PC-9 (cell line): ENCODE data around the gene CLK4. TPM values are rescaled to one million over a fixed set of nuclear protein-coding genes. Genes with fewer than 3 reads are reported as not detected.

ENCODE experiments used
- BruUV-seq: library from RNA; stranded (reverse); fragments of 400-500 nt; replicated peaks from 2 replicates; lab custom pipeline; 2021; lab: Mats Ljungman, UMichigan
- CTCF ChIA-PET: fragments of 300-600 bp; sonication (Branson Sonifier 250); formaldehyde crosslinking; loops from one replicate; lab custom pipeline; 2022; ENCODE audit warnings: antibody characterized with exemption; lab: Charles Lee
- POLR2A ChIA-PET: fragments of 300-600 bp; sonication (Branson Sonifier 250); formaldehyde crosslinking; loops from one replicate; lab custom pipeline; 2022; ENCODE audit warnings: antibody characterized with exemption; ENCODE audit not compliant: unreplicated experiment; lab: Charles Lee
- DNase-seq, 2 experiments: peaks; one replicate each; pipeline versions ENCODE4 v3.0.0 to v3.0.0-alpha.2; 2015 to 2022; ENCODE audit warnings: mixed read lengths in 1 of 2
- H2AFZ ChIP-seq: fragments of 200-600 bp; sonication (generic); 2 replicates; pipeline ENCODE4 v1.8.1; 2017; ENCODE audit warnings: antibody characterized with exemption
- H3F3A ChIP-seq: fragments of 200-600 bp; sonication (generic); 2 replicates; pipeline ENCODE4 v1.8.1; 2017; ENCODE audit warnings: antibody characterized with exemption, mild to moderate bottlenecking, low read depth; ENCODE audit not compliant: insufficient read depth
- H3K27ac ChIP-seq: fragments of 200-600 bp; sonication (generic); 2 replicates; pipeline ENCODE4 v1.6.1; 2016; ENCODE audit warnings: mixed run types
- H3K27me3 ChIP-seq: fragments of 200-600 bp; sonication (generic); 2 replicates; pipeline ENCODE4 v1.6.1; 2016; ENCODE audit warnings: low read depth, mixed run types; ENCODE audit not compliant: insufficient read depth
- H3K36me3 ChIP-seq: fragments of 200-600 bp; sonication (generic); 2 replicates; pipeline ENCODE4 v1.6.1; 2016; ENCODE audit warnings: low read depth, mixed run types
- H3K4me1 ChIP-seq: fragments of 200-600 bp; sonication (generic); replicated peaks from 2 replicates; pipeline ENCODE4 v1.6.1; 2016; ENCODE audit warnings: mixed run types; ENCODE audit not compliant: insufficient read depth
- H3K4me2 ChIP-seq: fragments of 200-600 bp; sonication (generic); 2 replicates; pipeline ENCODE4 v1.6.1; 2017; ENCODE audit warnings: mixed run types
- H3K4me3 ChIP-seq: fragments of 200-600 bp; sonication (generic); 2 replicates; pipeline ENCODE4 v1.6.1; 2016; ENCODE audit warnings: mixed run types
- H3K79me2 ChIP-seq: fragments of 200-600 bp; sonication (generic); 2 replicates; pipeline ENCODE4 v1.6.1; 2017; ENCODE audit warnings: low read depth, mixed run types
- H3K9me2 ChIP-seq: fragments of 200-600 bp; sonication (generic); 2 replicates; pipeline ENCODE4 v1.8.1; 2017; ENCODE audit warnings: mild to moderate bottlenecking; ENCODE audit not compliant: insufficient read depth
- H3K9me3 ChIP-seq: fragments of 200-600 bp; sonication (generic); 2 replicates; pipeline ENCODE4 v1.8.1; 2016; ENCODE audit warnings: low read depth; ENCODE audit not compliant: insufficient read depth
- H4K20me1 ChIP-seq: fragments of 200-600 bp; sonication (generic); 2 replicates; pipeline ENCODE4 v1.8.1; 2017; ENCODE audit not compliant: insufficient read depth
- EZH2 ChIP-seq: fragments of 200-600 bp; sonication (generic); IDR thresholded peaks from 2 replicates; pipeline ENCODE4 v1.8.0; 2017; ENCODE audit warnings: antibody characterized with exemption, low read depth
- intact Hi-C: fragments of 100-400 bp; cut with micrococcal nuclease; formaldehyde crosslinking; loops from one replicate; pipeline ENCODE4 v1.10.0; 2022; ENCODE audit not compliant: unreplicated experiment
- total RNA-seq: library from RNA; stranded (reverse); gene quantifications from 2 replicates; pipeline ENCODE4 v1.2.3, GENCODE V29; 2021
- TF ChIP-seq, protein P1 (sequence below): fragments of 200-600 bp; sonication (generic); conservative IDR thresholded peaks from 2 replicates; pipeline ENCODE4 v1.6.1; 2017; ENCODE audit warnings: mixed run types, antibody characterized with exemption, mild to moderate bottlenecking, moderate library complexity

The CLK4 gene
- total RNA-seq, 1 experiment from 2014 or later = 29.7 TPM

DNA sequence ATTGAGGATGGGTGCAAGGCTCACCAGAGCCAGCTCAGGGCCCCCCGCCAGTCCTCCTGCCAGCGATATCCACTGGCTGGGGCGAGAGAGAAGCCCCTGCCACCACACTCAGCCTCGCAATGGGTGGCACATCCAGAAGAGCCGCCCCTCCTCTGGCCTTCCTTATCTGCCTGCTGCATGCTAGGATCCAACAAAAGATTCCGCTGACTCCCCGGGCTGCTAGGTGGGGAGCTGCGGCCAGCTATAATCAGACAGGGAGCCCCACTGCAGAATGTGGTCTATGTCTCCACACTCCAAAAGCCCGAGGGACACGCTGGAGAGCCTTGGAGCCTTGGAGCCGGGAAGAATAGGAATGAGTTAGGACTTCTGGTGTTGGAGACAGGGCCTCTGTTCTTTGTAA is 69.4 kb downstream of the CLK4 start:
- H3K79me2 ChIP-seq = no peaks in the 10 kb centered on the region
- no TSS peak for BruUV-seq
- H3K27ac ChIP-seq = no peak overlapping the region
- peaks cover 91% of the 10 kb centered on the region for H3K27me3 ChIP-seq
- no peaks in the 10 kb centered on the region for H3K4me1 ChIP-seq
- DNase-seq = no peak
- H3K9me2 ChIP-seq = no peaks in the 10 kb centered on the region
- ChIA-PET CTCF (no interaction called here), POLR2A (no interaction called here)
- no peaks in the 10 kb centered on the region for H3K9me3 ChIP-seq
- no peaks in the 10 kb centered on the region for H4K20me1 ChIP-seq
- H3K4me2 ChIP-seq = no peak overlapping the region
- H3K36me3 ChIP-seq = no peaks in the 10 kb centered on the region
- H2AFZ ChIP-seq = no peak overlapping the region
- no peak overlapping the region for H3K4me3 ChIP-seq
- intact Hi-C loops = no loop called here
- no peak for TF ChIP-seq EZH2
- TF ChIP-seq, protein P1, sequence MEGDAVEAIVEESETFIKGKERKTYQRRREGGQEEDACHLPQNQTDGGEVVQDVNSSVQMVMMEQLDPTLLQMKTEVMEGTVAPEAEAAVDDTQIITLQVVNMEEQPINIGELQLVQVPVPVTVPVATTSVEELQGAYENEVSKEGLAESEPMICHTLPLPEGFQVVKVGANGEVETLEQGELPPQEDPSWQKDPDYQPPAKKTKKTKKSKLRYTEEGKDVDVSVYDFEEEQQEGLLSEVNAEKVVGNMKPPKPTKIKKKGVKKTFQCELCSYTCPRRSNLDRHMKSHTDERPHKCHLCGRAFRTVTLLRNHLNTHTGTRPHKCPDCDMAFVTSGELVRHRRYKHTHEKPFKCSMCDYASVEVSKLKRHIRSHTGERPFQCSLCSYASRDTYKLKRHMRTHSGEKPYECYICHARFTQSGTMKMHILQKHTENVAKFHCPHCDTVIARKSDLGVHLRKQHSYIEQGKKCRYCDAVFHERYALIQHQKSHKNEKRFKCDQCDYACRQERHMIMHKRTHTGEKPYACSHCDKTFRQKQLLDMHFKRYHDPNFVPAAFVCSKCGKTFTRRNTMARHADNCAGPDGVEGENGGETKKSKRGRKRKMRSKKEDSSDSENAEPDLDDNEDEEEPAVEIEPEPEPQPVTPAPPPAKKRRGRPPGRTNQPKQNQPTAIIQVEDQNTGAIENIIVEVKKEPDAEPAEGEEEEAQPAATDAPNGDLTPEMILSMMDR = no peak
- no peaks in the 10 kb centered on the region for H3F3A ChIP-seq

DNA sequence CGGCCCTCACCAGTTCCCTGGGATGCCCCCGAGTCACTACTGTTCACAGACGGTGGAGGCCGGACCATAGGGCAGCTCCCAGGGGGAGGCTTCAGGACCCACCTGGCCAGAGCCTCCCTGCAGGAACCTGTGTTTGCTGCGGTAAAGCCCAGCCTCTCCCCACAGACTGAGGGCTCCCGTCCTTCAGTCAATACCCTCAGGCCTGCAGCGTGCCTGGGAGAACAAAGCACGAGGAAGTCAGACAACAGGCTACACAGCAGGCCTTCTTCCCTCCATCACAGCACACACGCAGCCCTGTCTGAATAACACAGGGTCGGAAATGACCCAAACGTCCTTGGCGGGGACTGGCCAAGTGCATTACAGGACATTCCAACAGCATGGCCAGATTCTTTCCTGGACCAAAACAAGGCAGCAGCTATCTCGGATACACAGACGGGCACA is 71.1 kb downstream of the CLK4 start:
- H4K20me1 ChIP-seq = no peaks in the 10 kb centered on the region
- no peaks in the 10 kb centered on the region for H3K79me2 ChIP-seq
- ChIA-PET CTCF (no interaction called here), POLR2A (no interaction called here)
- H3K36me3 ChIP-seq = no peaks in the 10 kb centered on the region
- no peak overlapping the region for H3K4me3 ChIP-seq
- no peak overlapping the region for H2AFZ ChIP-seq
- no peak overlapping the region for H3K27ac ChIP-seq
- H3F3A ChIP-seq = no peaks in the 10 kb centered on the region
- no TSS peak for BruUV-seq
- H3K9me3 ChIP-seq = no peaks in the 10 kb centered on the region
- intact Hi-C loops = no loop called here
- no peak for DNase-seq
- TF ChIP-seq, protein P1 = no peak
- H3K4me2 ChIP-seq = no peak overlapping the region
- H3K9me2 ChIP-seq = no peaks in the 10 kb centered on the region
- H3K27me3 ChIP-seq = peaks cover 89% of the 10 kb centered on the region
- no peaks in the 10 kb centered on the region for H3K4me1 ChIP-seq

DNA sequence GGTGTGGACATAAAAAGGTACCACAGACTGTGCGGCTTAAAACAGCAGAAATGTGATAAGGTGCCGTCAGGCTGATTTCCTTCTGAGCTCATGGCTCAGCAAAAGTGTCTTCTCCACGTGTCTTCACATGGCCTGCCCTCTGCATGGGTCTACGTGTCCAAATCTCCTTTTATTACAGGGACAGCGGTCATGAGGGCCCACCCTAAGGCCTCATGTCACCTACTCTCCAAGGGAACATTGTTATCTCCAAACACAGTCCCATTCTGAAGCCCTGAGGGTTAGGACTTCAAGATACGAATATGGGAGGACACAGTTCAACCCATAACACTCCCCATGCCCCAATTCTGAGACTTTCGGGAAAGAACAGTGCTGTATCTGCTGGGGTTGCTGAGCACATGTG is 71.8 kb downstream of the CLK4 start:
- H2AFZ ChIP-seq = no peak overlapping the region
- ChIA-PET POLR2A (no interaction called here), CTCF (no interaction called here)
- no peaks in the 10 kb centered on the region for H3K36me3 ChIP-seq
- peaks cover 89% of the 10 kb centered on the region for H3K27me3 ChIP-seq
- H3K4me1 ChIP-seq = no peaks in the 10 kb centered on the region
- no peaks in the 10 kb centered on the region for H3K79me2 ChIP-seq
- intact Hi-C loops = no loop called here
- H3K9me2 ChIP-seq = no peaks in the 10 kb centered on the region
- H3K4me2 ChIP-seq = no peak overlapping the region
- H3K27ac ChIP-seq = no peak overlapping the region
- no TSS peak for BruUV-seq
- H3K4me3 ChIP-seq = no peak overlapping the region
- DNase-seq = no peak
- H3F3A ChIP-seq = no peaks in the 10 kb centered on the region
- no peaks in the 10 kb centered on the region for H3K9me3 ChIP-seq
- no peak for TF ChIP-seq EZH2
- H4K20me1 ChIP-seq = no peaks in the 10 kb centered on the region

DNA sequence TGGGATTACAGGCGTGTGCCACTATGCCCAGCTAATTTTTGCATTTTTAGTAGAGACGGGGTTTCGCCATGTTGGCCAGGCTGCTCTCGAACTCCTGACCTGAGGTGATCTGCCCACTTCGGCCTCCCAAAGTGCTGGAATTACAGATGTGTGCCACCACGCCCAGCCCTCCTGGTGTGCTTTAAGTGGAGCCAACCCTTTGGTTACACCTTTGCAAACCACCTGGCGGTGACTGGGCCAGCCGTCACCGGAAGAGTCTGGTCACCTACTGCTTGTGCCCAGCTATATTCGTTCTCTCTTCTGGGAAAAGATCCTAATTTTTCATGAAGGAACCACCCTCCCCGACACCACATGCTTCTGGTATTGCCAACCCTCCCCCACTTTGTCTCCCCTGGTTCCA is 72.5 kb downstream of the CLK4 start:
- H3K27me3 ChIP-seq = peaks cover 92% of the 10 kb centered on the region
- no peak overlapping the region for H3K4me2 ChIP-seq
- no peak overlapping the region for H2AFZ ChIP-seq
- DNase-seq = no peak
- H4K20me1 ChIP-seq = no peaks in the 10 kb centered on the region
- no peak for TF ChIP-seq EZH2
- no peaks in the 10 kb centered on the region for H3K9me2 ChIP-seq
- H3F3A ChIP-seq = no peaks in the 10 kb centered on the region
- H3K79me2 ChIP-seq = no peaks in the 10 kb centered on the region
- CTCF ChIA-PET = no interaction called here
- no peaks in the 10 kb centered on the region for H3K4me1 ChIP-seq
- POLR2A ChIA-PET = no interaction called here
- no TSS peak for BruUV-seq
- intact Hi-C loops = no loop called here
- H3K27ac ChIP-seq = no peak overlapping the region
- no peaks in the 10 kb centered on the region for H3K36me3 ChIP-seq
- H3K9me3 ChIP-seq = no peaks in the 10 kb centered on the region
- H3K4me3 ChIP-seq = no peak overlapping the region
